Dermis lymphatic vessel endothelial cell (primary cell): ENCODE data around the gene SAMD14. TPM values are rescaled to one million over a fixed set of nuclear protein-coding genes. Genes with fewer than 3 reads are reported as not detected.

Experiments used
- total RNA-seq: library from RNA; depleted of rRNA; stranded (reverse); fragments of >200 nt; gene quantifications from 2 replicates; pipeline ENCODE4 v1.2.1, GENCODE V29; 2014

SAMD14 gene
- 3.0 and 4.0 TPM in 2 replicates for total RNA-seq

GRCh38 chr17:50129728-50130558 lies at the start of gene SAMD14:
Gene SAMD14 (minus strand): TSS chr17:50130160. CDS start chr17:50124959, 5,201 bp downstream.

GRCh38 chr17:50165867-50166517 lies 36.0 kb upstream of the SAMD14 start, which contains the start of gene SGCA:
Gene SGCA (plus strand): TSS chr17:50166005. CDS start chr17:50166041, 36 bp downstream.

GRCh38 chr17:50150354-50151040 lies 20.5 kb upstream of the SAMD14 start, which contains the start of gene PPP1R9B:
Gene PPP1R9B (minus strand): TSS chr17:50150677. CDS start chr17:50150513, 164 bp downstream.

GRCh38 chr17:50094753-50095619 lies 35.0 kb downstream of the SAMD14 start, which contains the start of gene PDK2:
Gene PDK2 (plus strand): TSS chr17:50095351. CDS start chr17:50095436, 85 bp downstream.

Other genes with a start within 250 kb of the SAMD14 start
- not detected in 2 replicates for gene DLX4, start 161.0 kb downstream of the SAMD14 start, total RNA-seq
- gene DLX3, start 134.9 kb downstream of the SAMD14 start, total RNA-seq = not detected in 2 replicates
- gene ITGA3, start 74.0 kb downstream of the SAMD14 start, total RNA-seq = 52.9 and 120 TPM in 2 replicates
- gene PDK2, start 34.8 kb downstream of the SAMD14 start, total RNA-seq = 13.1 and 23.5 TPM in 2 replicates
- gene PPP1R9B, start 20.5 kb upstream of the SAMD14 start, total RNA-seq = 23.8 and 31.5 TPM in 2 replicates
- gene SGCA, start 35.8 kb upstream of the SAMD14 start, total RNA-seq = not detected in 2 replicates
- 8.3 and 49.2 TPM in 2 replicates for gene COL1A1, start 71.5 kb upstream of the SAMD14 start, total RNA-seq
- gene TMEM92, start 144.3 kb upstream of the SAMD14 start, total RNA-seq = 0.17 TPM in 1 of 2 replicates, not detected in the other
- gene XYLT2, start 216.0 kb upstream of the SAMD14 start, total RNA-seq = 16.2 and 17.8 TPM in 2 replicates
- 50.8 and 57.0 TPM in 2 replicates for gene MRPL27, start 243.0 kb upstream of the SAMD14 start, total RNA-seq
- 0.65 and 0.77 TPM in 2 replicates for gene EME1, start 243.1 kb upstream of the SAMD14 start, total RNA-seq